ENCODE data around the gene ZNF396. TPM values are rescaled to one million over a fixed set of nuclear protein-coding genes. Genes with fewer than 3 reads are reported as not detected.

Gene ZNF396
- total and polyA plus RNA-seq, 7 donors: 0.30 to 0.79 (median 0.69) TPM

DNA sequence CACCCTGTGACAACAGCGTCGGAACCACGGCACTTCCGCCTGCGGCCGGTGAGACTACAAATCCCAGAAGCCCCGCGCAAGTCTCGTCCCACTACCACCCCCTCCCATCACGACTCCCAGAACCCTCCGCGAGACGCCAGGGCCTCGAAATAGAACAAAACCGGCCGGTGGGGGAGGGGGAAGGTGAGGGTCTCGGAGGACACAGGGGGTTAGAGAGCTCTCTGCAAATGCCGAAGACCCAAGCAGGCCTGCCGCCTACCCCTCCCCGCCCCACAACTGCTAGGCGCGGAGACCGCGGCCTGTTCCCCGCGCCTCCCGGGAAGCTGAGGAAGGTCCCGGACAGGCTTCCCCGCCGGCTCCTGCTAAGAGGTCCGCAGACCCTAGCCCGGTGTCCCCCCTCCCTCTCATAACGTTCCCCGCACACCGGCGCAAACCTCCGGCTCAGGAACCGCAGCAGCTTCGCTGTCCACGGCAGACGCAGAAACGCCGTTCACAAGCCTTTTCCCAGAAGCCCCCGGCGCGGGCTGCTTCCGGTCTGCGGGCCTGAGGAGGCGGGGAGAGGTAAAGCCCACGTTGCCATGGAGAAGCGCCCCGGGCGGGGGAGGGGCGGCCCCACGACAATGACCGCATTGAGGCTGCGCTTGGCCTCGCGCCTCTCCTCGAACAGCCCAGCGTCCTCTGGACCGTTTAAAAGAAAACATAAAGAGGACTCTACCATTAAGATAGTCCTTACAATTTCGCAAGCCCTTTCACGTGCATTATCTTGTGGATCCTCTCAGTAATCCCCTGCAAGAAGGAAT is 33.0 kb downstream of the ZNF396 start, which contains the start of gene ZNF24:
TSS of gene ZNF24 (minus strand) at position 485 of the 800 bp plus-strand sequence. CDS start 3,770 bp downstream, outside the sequence.
- WGBS, 3 donors: 0% methylated on average over 62 to 64 of the region's 64 CpGs
- ATAC-seq: peak; percentile 96 to 97 (median 96)
- Histone ChIP-seq H3K4me1 (peaks cover 33% of the 10 kb centered on the region), H3K9me3 (no peaks in the 10 kb centered on the region), H3K36me3 (ENCODE audit: insufficient read depth in 1 of 2, low read depth in 1 of 2) (peaks cover 9 to 16% of the 10 kb centered on the region in 2 donors), H3K27ac (peak within 1 kb of the TSS; percentile 99), H3K27me3 (ENCODE audit: insufficient read depth in 3 of 3, low read length in 2 of 3) (no peaks in the 10 kb centered on the region), H3K4me3 (peak within 1 kb of the TSS; percentile 90)
- TF ChIP-seq CTCF (IDR thresholded peaks at IDR 0.05): no peak
- intact Hi-C loops (cut with DNase I): loop anchor here (2.0 to 10.0 kb wide), 4 partner anchors 42 to 329 kb away; partner anchors contain the start of genes ZNF397 (in 1 of the 2) and ZSCAN30 (in 1 of the 2)
- DNase-seq: peak; percentile 97 to 98

GRCh38 chr18:35343488-35343935 is 33.6 kb downstream of the ZNF396 start:
- Histone ChIP-seq H3K9me3 (no peaks in the 10 kb centered on the region), H3K4me1 (peaks cover 36% of the 10 kb centered on the region), H3K27me3 (ENCODE audit: insufficient read depth in 3 of 3, low read length in 2 of 3) (no peaks in the 10 kb centered on the region), H3K27ac (peak overlapping the region; percentile 99), H3K36me3 (ENCODE audit: insufficient read depth in 1 of 2, low read depth in 1 of 2) (peaks cover 12 to 22% of the 10 kb centered on the region in 2 donors), H3K4me3 (peak overlapping the region; percentile 90)
- ATAC-seq (no peak), DNase-seq (no peak)
- no peak for TF ChIP-seq CTCF (IDR thresholded peaks at IDR 0.05)
- intact Hi-C loops (cut with DNase I): loop anchor here (5.0 to 10.0 kb wide), 3 partner anchors 41 to 329 kb away; partner anchors contain the start of gene ZSCAN30 (in 1 of the 2)
- WGBS, 3 donors: 1 to 2% (median 1%) methylated on average over 15 of the region's 15 CpGs

- H3K36me3 ChIP-seq (ENCODE audit: insufficient read depth in 1 of 2, low read depth in 1 of 2): peaks cover 21 to 82% of the 10 kb centered on the region in 2 donors
These were observed 39.9 kb downstream of the ZNF396 start for GRCh38 chr18:35337286-35337685.

GRCh38 chr18:35335866-35336265 is 41.3 kb downstream of the ZNF396 start:
- H3K9me3 ChIP-seq: no peaks in the 10 kb centered on the region
- intact Hi-C loops (cut with DNase I): no loop called here
- 62 to 84% (median 65%) methylated on average over 4 of the region's 4 CpGs for WGBS, 3 donors
- DNase-seq (no peak), ATAC-seq (no peak)
- H3K36me3 ChIP-seq (ENCODE audit: insufficient read depth in 1 of 2, low read depth in 1 of 2): peaks cover 21 to 93% of the 10 kb centered on the region in 2 donors
- no peak for TF ChIP-seq CTCF (IDR thresholded peaks at IDR 0.05)
- H3K27ac ChIP-seq: no peak overlapping the region
- H3K4me3 ChIP-seq: no peak overlapping the region
- peaks cover 22% of the 10 kb centered on the region for H3K4me1 ChIP-seq
- H3K27me3 ChIP-seq (ENCODE audit: insufficient read depth in 3 of 3, low read length in 2 of 3): no peaks in the 10 kb centered on the region

More at GRCh38 chr18:35337286-35337685, 39.9 kb downstream of the ZNF396 start:
- Histone ChIP-seq H3K4me3 (no peak overlapping the region), H3K27me3 (ENCODE audit: insufficient read depth in 3 of 3, low read length in 2 of 3) (no peaks in the 10 kb centered on the region), H3K9me3 (no peaks in the 10 kb centered on the region), H3K27ac (no peak overlapping the region), H3K4me1 (peaks cover 36% of the 10 kb centered on the region)
- TF ChIP-seq CTCF (IDR thresholded peaks at IDR 0.05): no peak
- no peak for DNase-seq
- intact Hi-C loops (cut with DNase I): no loop called here
- WGBS, 3 donors: 82 to 89% (median 86%) methylated on average over 5 of the region's 5 CpGs
- no peak for ATAC-seq
